Liver (tissue), 9 donors: ENCODE measurements around the gene GPR157. TPM values are rescaled to one million over a fixed set of nuclear protein-coding genes. Genes with fewer than 3 reads are reported as not detected.
"Not testable (repeated sequence)": the region's sequence is repeated elsewhere in the genome, so short reads cannot be mapped to it uniquely, and the experiment has no call there.

ENCODE experiments used
- DNase-seq: peaks from one replicate; pipeline ENCODE4 v3.0.0-alpha.2; 2017; ENCODE audit warnings: low spot score
- H3K27ac ChIP-seq, 2 donors: one replicate each; pipeline ENCODE4 v1.7.0; 2013; ENCODE audit warnings: inconsistent platforms in 2 of 2, low read length in 2 of 2, control low read depth in 1 of 2, low read depth in 1 of 2, mild to moderate bottlenecking in 1 of 2
- H3K27me3 ChIP-seq, 4 donors: one replicate each; pipeline versions ENCODE4 v1.6.1 to v1.7.0; 2013; ENCODE audit warnings: low read length in 3 of 4, inconsistent platforms in 1 of 4, mild to moderate bottlenecking in 1 of 4, moderate library complexity in 1 of 4; ENCODE audit not compliant: control insufficient read depth in 4 of 4, insufficient read depth in 4 of 4
- H3K36me3 ChIP-seq, 4 donors: one replicate each; pipeline versions ENCODE4 v1.6.1 to v1.7.0; 2013; ENCODE audit warnings: low read length in 3 of 4, mild to moderate bottlenecking in 3 of 4, low read depth in 1 of 4, moderate library complexity in 1 of 4; ENCODE audit not compliant: control insufficient read depth in 4 of 4, insufficient read depth in 3 of 4
- H3K4me1 ChIP-seq, 4 donors: one replicate each; pipeline versions ENCODE4 v1.6.1 to v1.7.0; 2013; ENCODE audit warnings: low read length in 3 of 4, mild to moderate bottlenecking in 3 of 4, moderate library complexity in 1 of 4; ENCODE audit not compliant: control insufficient read depth in 4 of 4, insufficient read depth in 4 of 4
- H3K4me3 ChIP-seq, 3 donors: one replicate each; pipeline versions ENCODE4 v1.6.1 to v1.7.0; 2013; ENCODE audit warnings: low read length in 3 of 3, control low read depth in 1 of 3, low read depth in 1 of 3, mild to moderate bottlenecking in 1 of 3
- H3K9ac ChIP-seq, 2 donors: one replicate each; pipeline ENCODE4 v1.7.0; 2013; ENCODE audit warnings: low read length in 2 of 2, mild to moderate bottlenecking in 2 of 2, moderate library complexity in 2 of 2, control low read depth in 1 of 2, low read depth in 1 of 2
- H3K9me3 ChIP-seq, 4 donors: one replicate each; pipeline versions ENCODE4 v1.6.1 to v1.7.0; 2013; ENCODE audit warnings: low read length in 3 of 4; ENCODE audit not compliant: control insufficient read depth in 4 of 4
- EGR1 ChIP-seq, 2 donors: IDR thresholded peaks; 2 replicates each; pipeline ENCODE4 v1.6.1; 2016 to 2018; ENCODE audit warnings: antibody characterized with exemption in 2 of 2, low read depth in 2 of 2
- FOXA1 ChIP-seq: IDR thresholded peaks from 2 replicates; pipeline ENCODE4 v1.6.1; 2016; ENCODE audit warnings: antibody characterized with exemption
- JUND ChIP-seq, 2 donors: IDR thresholded peaks; 2 replicates each; pipeline ENCODE4 v1.6.1; 2016; ENCODE audit warnings: antibody characterized with exemption in 2 of 2
- RXRA ChIP-seq, 2 donors: IDR thresholded peaks; 2 replicates each; pipeline ENCODE4 v1.6.1; 2017 to 2018; ENCODE audit warnings: antibody characterized with exemption in 2 of 2, mild to moderate bottlenecking in 1 of 2
- SP1 ChIP-seq: IDR thresholded peaks from 2 replicates; pipeline ENCODE4 v1.6.1; 2018; ENCODE audit warnings: antibody characterized with exemption, mild to moderate bottlenecking
- TAF1 ChIP-seq: conservative IDR thresholded peaks from 2 replicates; pipeline ENCODE4 v1.6.1; 2016; ENCODE audit warnings: antibody characterized with exemption, mild to moderate bottlenecking
- WGBS: extraction: QIAGEN DNeasy Blood & Tissue Kit; methylation state at CpG from one replicate; pipeline ENCODE4 v1.1.7; 2013; 5-methylcytosine and 5-hydroxymethylcytosine counted together
- polyA plus RNA-seq, 2 donors: library from polyadenylated mRNA; stranded (reverse) in 1 of 2; unstranded in 1 of 2; fragments of 200-250 nt in 1 of 2; fragments of >200 nt in 1 of 2; fragmentation: Nextera tagmentation in 1 of 2; extraction: Ambion mirVana in 1 of 2; gene quantifications; one replicate each; pipeline versions ENCODE4 v1.2.1 to v1.2.3, GENCODE V29; 2013 to 2015
- total RNA-seq, 2 donors: library from RNA; depleted of rRNA; stranded (reverse); fragments of >200 nt; gene quantifications; one replicate each; pipeline ENCODE4 v1.2.3, GENCODE V29; 2014
- TF ChIP-seq, protein P1 (sequence below): fragments of 150-350 bp; IDR thresholded peaks from 2 replicates; pipeline ENCODE4 v1.5.1; 2017; ENCODE audit warnings: improper control_type of control experiment, low read depth, low read length; ENCODE audit not compliant: missing input control
- TF ChIP-seq, protein P2 (sequence below): IDR thresholded peaks from 2 replicates; pipeline ENCODE4 v1.6.1; 2016; ENCODE audit warnings: antibody characterized with exemption
- TF ChIP-seq, protein P3 (sequence below): IDR thresholded peaks from 2 replicates; pipeline ENCODE4 v1.6.1; 2016; ENCODE audit warnings: antibody characterized with exemption
- TF ChIP-seq, protein P4 (sequence below): IDR thresholded peaks from 2 replicates; pipeline ENCODE4 v1.6.1; 2016; ENCODE audit warnings: antibody characterized with exemption
- donor health status: healthy.
- donor health status: healthy.
- donor health status: healthy.
- donor health status: healthy.
- donor health status: healthy.

The GPR157 gene
- total and polyA plus RNA-seq, 4 donors = 1.3 to 7.0 (median 2.2) TPM

DNA sequence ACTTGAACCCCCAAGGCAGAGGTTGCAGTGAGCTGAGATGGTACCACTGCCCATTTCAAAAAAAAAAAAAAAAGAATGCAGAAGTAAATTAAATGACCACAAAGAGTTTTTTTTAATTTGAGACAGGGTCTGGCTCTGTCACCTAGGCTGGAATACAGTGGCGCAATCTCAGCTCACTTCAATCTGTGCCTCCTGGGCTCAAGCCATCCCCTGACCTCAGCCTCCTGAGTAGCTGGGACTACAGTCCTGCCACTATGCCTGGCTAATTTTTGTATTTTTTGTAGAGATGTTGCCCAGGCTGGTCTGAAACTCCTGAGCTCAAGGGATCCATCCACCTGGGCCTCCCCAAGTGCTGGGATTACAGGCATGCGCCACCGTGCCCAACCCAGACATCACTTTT, 20.2 kb upstream of the GPR157 start:
- H3K27ac ChIP-seq = no peak overlapping the region
- H3K9me3 ChIP-seq = no peaks in the 10 kb centered on the region
- WGBS = 99% methylated on average over 3 of the region's 3 CpGs
- no peak for TF ChIP-seq SP1
- TF ChIP-seq TAF1 = no peak
- H3K4me1 ChIP-seq = no peaks in the 10 kb centered on the region
- no peak overlapping the region for H3K4me3 ChIP-seq
- no peaks in the 10 kb centered on the region for H3K27me3 ChIP-seq
- DNase-seq = no peak
- no peak overlapping the region for H3K9ac ChIP-seq
- no peaks in the 10 kb centered on the region for H3K36me3 ChIP-seq

DNA sequence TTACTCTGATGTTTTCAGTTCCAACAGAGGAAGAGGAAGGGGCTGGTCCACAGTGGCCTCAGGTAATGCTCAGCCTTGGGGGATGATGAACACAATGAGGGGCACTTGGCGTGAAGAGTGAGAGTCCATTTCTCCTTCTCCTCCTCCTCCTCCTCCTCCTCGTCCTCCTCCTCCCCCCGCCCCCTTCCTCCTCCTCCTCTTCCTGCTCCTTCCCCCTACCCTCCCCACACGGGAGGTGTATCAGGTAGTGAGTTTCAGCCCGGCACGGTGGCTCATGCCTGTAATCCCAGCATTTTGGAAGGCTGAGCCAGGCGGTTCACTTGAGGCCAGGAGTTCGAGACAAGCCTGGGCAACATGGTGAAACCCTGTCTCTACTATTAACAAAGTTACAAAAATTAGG, 17.3 kb upstream of the GPR157 start:
- Histone ChIP-seq H3K9me3 (no peaks in the 10 kb centered on the region), H3K27me3 (no peaks in the 10 kb centered on the region), H3K9ac (no peak overlapping the region), H3K4me3 (no peak overlapping the region), H3K4me1 (no peaks in the 10 kb centered on the region), H3K36me3 (no peaks in the 10 kb centered on the region), H3K27ac (no peak overlapping the region)
- TF ChIP-seq FOXA1 = no peak
- TF ChIP-seq, protein P1, sequence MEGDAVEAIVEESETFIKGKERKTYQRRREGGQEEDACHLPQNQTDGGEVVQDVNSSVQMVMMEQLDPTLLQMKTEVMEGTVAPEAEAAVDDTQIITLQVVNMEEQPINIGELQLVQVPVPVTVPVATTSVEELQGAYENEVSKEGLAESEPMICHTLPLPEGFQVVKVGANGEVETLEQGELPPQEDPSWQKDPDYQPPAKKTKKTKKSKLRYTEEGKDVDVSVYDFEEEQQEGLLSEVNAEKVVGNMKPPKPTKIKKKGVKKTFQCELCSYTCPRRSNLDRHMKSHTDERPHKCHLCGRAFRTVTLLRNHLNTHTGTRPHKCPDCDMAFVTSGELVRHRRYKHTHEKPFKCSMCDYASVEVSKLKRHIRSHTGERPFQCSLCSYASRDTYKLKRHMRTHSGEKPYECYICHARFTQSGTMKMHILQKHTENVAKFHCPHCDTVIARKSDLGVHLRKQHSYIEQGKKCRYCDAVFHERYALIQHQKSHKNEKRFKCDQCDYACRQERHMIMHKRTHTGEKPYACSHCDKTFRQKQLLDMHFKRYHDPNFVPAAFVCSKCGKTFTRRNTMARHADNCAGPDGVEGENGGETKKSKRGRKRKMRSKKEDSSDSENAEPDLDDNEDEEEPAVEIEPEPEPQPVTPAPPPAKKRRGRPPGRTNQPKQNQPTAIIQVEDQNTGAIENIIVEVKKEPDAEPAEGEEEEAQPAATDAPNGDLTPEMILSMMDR = no peak
- whole genome bisulfite sequencing = 77% methylated on average over 8 of the region's 8 CpGs
- DNase-seq = no peak

DNA sequence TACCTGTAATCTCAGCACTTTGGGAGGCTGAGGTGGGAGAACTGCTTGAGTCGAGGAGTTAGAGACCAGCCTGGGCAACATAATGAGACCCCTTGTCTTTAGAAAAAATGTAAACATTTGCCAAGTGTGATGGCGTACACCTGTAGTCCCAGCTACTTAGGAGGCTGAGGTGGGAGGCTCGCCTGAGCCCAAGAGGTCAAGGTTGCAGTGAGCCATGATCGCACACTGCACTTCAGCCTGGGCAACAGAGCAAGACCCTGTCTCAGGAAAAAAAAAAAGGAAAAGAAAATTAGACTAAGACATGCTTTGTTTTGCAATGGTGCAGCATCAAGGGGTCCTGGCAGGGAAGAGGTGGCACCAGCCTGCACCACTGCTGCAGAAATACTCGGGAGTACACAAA, 16.8 kb upstream of the GPR157 start:
- TF ChIP-seq RXRA (IDR thresholded peaks at IDR 0.05) = no peak
- TF ChIP-seq, protein P1 = no peak
- TF ChIP-seq, protein P2, sequence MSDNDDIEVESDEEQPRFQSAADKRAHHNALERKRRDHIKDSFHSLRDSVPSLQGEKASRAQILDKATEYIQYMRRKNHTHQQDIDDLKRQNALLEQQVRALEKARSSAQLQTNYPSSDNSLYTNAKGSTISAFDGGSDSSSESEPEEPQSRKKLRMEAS = no peak
- no peaks in the 10 kb centered on the region for H3K4me1 ChIP-seq
- H3K4me3 ChIP-seq = no peak overlapping the region
- H3K27me3 ChIP-seq = no peaks in the 10 kb centered on the region
- no peak overlapping the region for H3K9ac ChIP-seq
- H3K9me3 ChIP-seq = no peaks in the 10 kb centered on the region
- DNase-seq = no peak
- H3K27ac ChIP-seq = no peak overlapping the region
- no peaks in the 10 kb centered on the region for H3K36me3 ChIP-seq
- 91% methylated on average over 5 of the region's 5 CpGs for WGBS

DNA sequence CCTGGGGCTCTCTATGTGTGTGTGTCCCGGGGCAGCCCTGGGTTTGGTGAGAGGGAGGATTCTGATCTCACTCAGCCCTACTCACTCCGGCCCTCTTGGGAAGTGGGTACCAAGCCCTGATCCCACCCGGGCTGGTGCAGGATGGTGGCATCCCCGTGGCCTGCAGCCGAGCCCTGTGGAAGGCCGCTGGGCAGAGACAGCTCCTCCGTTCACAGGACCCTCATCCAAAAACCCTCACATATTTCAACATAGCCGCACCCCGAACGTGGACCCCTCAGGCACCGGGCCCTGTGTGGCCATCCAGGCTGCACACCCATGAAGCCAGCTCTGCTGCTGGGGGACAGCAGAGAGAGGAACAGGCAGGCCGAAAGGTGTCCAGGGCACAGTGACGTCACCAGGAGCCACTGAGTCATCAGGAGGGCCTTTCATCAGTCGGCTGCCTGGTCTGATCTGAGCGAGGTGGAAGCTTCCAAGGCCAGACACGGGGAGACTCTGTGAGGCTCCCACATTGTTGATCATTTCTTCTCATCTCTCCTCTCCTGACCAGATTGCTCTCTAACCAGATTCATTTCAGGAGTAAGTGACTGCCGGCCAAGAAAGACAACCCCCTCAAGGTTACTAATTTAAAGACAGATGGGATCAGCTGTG, 16.2 kb upstream of the GPR157 start:
- H3K27ac ChIP-seq = no peak overlapping the region
- H3K36me3 ChIP-seq = no peaks in the 10 kb centered on the region
- H3K4me1 ChIP-seq = no peaks in the 10 kb centered on the region
- no peak overlapping the region for H3K9ac ChIP-seq
- no peaks in the 10 kb centered on the region for H3K9me3 ChIP-seq
- H3K27me3 ChIP-seq = no peaks in the 10 kb centered on the region
- no peak overlapping the region for H3K4me3 ChIP-seq
- TF ChIP-seq RXRA (IDR thresholded peaks at IDR 0.05) = no peak
- TF ChIP-seq, protein P2 = no peak
- TF ChIP-seq, protein P3, sequence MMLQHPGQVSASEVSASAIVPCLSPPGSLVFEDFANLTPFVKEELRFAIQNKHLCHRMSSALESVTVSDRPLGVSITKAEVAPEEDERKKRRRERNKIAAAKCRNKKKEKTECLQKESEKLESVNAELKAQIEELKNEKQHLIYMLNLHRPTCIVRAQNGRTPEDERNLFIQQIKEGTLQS = no peak
- no peak for TF ChIP-seq EGR1 (IDR thresholded peaks at IDR 0.05; ENCODE audit: low read depth in 2 of 2)
- TF ChIP-seq, protein P4, sequence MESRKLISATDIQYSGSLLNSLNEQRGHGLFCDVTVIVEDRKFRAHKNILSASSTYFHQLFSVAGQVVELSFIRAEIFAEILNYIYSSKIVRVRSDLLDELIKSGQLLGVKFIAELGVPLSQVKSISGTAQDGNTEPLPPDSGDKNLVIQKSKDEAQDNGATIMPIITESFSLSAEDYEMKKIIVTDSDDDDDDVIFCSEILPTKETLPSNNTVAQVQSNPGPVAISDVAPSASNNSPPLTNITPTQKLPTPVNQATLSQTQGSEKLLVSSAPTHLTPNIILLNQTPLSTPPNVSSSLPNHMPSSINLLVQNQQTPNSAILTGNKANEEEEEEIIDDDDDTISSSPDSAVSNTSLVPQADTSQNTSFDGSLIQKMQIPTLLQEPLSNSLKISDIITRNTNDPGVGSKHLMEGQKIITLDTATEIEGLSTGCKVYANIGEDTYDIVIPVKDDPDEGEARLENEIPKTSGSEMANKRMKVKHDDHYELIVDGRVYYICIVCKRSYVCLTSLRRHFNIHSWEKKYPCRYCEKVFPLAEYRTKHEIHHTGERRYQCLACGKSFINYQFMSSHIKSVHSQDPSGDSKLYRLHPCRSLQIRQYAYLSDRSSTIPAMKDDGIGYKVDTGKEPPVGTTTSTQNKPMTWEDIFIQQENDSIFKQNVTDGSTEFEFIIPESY = no peak
- no peak for TF ChIP-seq JUND (IDR thresholded peaks at IDR 0.05)
- no peak for DNase-seq
- WGBS = 90% methylated on average over 17 of the region's 17 CpGs

DNA sequence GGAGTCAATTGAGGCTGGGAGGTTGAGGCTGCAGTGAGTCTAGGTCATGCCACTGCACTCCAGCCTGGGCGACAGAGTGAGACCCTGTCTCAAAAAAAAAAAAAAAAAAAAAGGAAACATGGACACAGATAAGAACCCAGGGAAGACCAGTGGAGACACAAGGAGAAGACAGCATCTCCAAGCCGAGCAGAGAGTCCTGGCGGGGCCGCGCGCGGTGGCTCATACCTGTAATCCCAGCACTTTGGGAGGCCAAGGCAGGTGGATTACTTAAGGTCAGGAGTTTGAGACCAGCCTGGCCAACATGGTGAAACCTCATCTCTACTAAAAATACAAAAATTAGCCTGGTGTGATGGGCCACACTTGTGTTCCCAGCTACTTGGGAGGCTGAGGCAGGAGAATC, 15.6 kb upstream of the GPR157 start:
- not testable (repeated sequence) for H3K9me3 ChIP-seq, H3K4me3 ChIP-seq, H3K36me3 ChIP-seq, H3K27me3 ChIP-seq, H3K4me1 ChIP-seq, H3K27ac ChIP-seq, DNase-seq, H3K9ac ChIP-seq
- 95% methylated on average over 7 of the region's 7 CpGs for WGBS
